ENCODE results near the gene CEP112.

- TF ChIP-seq, protein P1, sequence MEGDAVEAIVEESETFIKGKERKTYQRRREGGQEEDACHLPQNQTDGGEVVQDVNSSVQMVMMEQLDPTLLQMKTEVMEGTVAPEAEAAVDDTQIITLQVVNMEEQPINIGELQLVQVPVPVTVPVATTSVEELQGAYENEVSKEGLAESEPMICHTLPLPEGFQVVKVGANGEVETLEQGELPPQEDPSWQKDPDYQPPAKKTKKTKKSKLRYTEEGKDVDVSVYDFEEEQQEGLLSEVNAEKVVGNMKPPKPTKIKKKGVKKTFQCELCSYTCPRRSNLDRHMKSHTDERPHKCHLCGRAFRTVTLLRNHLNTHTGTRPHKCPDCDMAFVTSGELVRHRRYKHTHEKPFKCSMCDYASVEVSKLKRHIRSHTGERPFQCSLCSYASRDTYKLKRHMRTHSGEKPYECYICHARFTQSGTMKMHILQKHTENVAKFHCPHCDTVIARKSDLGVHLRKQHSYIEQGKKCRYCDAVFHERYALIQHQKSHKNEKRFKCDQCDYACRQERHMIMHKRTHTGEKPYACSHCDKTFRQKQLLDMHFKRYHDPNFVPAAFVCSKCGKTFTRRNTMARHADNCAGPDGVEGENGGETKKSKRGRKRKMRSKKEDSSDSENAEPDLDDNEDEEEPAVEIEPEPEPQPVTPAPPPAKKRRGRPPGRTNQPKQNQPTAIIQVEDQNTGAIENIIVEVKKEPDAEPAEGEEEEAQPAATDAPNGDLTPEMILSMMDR (IDR thresholded peaks at IDR 0.05; ENCODE audit: poor library complexity, severe bottlenecking), result no peak
- no peak for TF ChIP-seq TAF1 (IDR thresholded peaks at IDR 0.05; ENCODE audit: low read depth)
- TF ChIP-seq, protein P2, sequence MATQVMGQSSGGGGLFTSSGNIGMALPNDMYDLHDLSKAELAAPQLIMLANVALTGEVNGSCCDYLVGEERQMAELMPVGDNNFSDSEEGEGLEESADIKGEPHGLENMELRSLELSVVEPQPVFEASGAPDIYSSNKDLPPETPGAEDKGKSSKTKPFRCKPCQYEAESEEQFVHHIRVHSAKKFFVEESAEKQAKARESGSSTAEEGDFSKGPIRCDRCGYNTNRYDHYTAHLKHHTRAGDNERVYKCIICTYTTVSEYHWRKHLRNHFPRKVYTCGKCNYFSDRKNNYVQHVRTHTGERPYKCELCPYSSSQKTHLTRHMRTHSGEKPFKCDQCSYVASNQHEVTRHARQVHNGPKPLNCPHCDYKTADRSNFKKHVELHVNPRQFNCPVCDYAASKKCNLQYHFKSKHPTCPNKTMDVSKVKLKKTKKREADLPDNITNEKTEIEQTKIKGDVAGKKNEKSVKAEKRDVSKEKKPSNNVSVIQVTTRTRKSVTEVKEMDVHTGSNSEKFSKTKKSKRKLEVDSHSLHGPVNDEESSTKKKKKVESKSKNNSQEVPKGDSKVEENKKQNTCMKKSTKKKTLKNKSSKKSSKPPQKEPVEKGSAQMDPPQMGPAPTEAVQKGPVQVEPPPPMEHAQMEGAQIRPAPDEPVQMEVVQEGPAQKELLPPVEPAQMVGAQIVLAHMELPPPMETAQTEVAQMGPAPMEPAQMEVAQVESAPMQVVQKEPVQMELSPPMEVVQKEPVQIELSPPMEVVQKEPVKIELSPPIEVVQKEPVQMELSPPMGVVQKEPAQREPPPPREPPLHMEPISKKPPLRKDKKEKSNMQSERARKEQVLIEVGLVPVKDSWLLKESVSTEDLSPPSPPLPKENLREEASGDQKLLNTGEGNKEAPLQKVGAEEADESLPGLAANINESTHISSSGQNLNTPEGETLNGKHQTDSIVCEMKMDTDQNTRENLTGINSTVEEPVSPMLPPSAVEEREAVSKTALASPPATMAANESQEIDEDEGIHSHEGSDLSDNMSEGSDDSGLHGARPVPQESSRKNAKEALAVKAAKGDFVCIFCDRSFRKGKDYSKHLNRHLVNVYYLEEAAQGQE (IDR thresholded peaks at IDR 0.05; ENCODE audit: borderline replicate concordance), result no peak
- TF ChIP-seq EZH2 (IDR thresholded peaks at IDR 0.05; ENCODE audit: borderline replicate concordance, insufficient read depth, low read length, poor library complexity, severe bottlenecking), result no peak
- TF ChIP-seq POLR2AphosphoS5 (IDR thresholded peaks at IDR 0.05), result no peak
- no peak for TF ChIP-seq RAD21 (conservative IDR thresholded peaks at IDR 0.05)
- no peak for TF ChIP-seq EP300 (conservative IDR thresholded peaks at IDR 0.05; ENCODE audit: poor library complexity, severe bottlenecking)
- no peak for TF ChIP-seq SMC3 (conservative IDR thresholded peaks at IDR 0.05; ENCODE audit: poor library complexity)
- TF ChIP-seq MXI1 (conservative IDR thresholded peaks at IDR 0.05; ENCODE audit: poor library complexity, severe bottlenecking), result no peak
Measured at GRCh38 chr17:66184392-66184791, 7.5 kb downstream of the CEP112 start.

All from neural cell (in vitro differentiated cells).